Measurements from ENCODE around the gene YEATS2. TPM values are rescaled to one million over a fixed set of nuclear protein-coding genes. Genes with fewer than 3 reads are reported as not detected.

The YEATS2 gene
- total RNA-seq, 4 donors from 2014 or later = 14.0 to 24.1 (median 16.3) TPM

DNA sequence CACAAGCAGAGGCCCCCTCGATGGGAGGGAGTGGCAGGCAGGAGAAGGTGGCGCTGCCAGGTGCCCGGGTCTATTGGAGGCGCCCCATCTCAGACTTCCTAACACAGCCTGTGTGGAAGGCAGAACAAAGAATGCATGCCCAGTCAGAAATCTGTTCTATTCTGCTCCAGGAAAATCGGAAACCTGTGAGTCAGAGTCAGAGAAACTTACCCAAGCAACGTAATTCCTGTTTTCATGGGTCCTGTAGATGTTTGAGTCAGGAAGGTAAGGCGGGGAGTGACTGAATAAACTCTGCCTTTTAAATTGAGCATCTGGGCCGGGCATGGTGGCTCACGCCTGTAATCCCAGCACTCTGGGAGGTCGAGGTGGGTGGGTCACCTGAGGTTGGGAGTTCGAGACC is 114.0 kb downstream of the YEATS2 start:
- no peak for TF ChIP-seq POLR2A (IDR thresholded peaks at IDR 0.05)
- TF ChIP-seq, protein P1, sequence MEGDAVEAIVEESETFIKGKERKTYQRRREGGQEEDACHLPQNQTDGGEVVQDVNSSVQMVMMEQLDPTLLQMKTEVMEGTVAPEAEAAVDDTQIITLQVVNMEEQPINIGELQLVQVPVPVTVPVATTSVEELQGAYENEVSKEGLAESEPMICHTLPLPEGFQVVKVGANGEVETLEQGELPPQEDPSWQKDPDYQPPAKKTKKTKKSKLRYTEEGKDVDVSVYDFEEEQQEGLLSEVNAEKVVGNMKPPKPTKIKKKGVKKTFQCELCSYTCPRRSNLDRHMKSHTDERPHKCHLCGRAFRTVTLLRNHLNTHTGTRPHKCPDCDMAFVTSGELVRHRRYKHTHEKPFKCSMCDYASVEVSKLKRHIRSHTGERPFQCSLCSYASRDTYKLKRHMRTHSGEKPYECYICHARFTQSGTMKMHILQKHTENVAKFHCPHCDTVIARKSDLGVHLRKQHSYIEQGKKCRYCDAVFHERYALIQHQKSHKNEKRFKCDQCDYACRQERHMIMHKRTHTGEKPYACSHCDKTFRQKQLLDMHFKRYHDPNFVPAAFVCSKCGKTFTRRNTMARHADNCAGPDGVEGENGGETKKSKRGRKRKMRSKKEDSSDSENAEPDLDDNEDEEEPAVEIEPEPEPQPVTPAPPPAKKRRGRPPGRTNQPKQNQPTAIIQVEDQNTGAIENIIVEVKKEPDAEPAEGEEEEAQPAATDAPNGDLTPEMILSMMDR (IDR thresholded peaks at IDR 0.05) = no peak
- no peak for DNase-seq (ENCODE audit: low spot score in 2 of 2)
- WGBS, 2 donors = 80 to 89% methylated on average over 11 of the region's 11 CpGs
- no peak overlapping the region for H3K4me3 ChIP-seq (ENCODE audit: low read depth, poor library complexity, severe bottlenecking)
- intact Hi-C loops (cut with DNase I; ENCODE audit: low total_unique reads) = no loop called here

DNA sequence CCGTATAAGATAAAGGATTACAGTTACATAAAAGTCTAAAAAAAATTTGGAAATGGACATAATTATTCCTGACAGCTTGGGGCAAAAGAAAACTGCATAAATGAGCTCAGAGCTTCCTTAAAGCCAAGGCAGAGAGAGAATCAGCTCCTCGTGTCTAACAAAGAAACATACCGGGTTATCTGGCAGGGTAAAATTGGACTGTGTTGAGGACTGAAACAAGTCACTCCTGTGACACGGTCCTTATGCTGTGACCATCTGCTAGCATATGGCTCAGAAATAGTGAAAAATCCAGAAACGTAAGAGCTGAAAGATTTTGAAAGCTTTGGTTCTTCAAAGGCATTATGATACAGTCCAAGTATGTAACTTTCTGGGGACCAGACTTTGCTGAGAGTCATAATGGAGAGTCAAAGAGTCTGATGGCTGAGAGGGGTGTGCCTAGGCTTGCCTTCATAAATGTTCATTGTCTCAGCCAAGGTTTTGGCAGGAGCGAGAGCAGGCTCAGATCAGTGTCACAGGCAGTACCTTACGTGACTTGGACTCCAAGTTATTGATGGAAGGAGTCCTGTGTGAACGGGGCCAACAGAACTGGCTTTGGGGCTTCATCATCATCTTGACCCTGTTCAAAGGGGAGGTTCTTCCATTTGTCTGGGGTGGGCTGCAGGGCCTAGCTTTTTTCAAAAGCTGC is 115.3 kb downstream of the YEATS2 start:
- intact Hi-C loops (cut with DNase I; ENCODE audit: low total_unique reads) = no loop called here
- TF ChIP-seq, protein P1 (IDR thresholded peaks at IDR 0.05) = no peak
- TF ChIP-seq POLR2A (IDR thresholded peaks at IDR 0.05) = no peak
- 37 to 48% methylated on average over 8 of the region's 8 CpGs for WGBS, 2 donors
- peak in 1 of 2 donors; percentile 69 for DNase-seq (ENCODE audit: low spot score in 2 of 2)
- no peak overlapping the region for H3K4me3 ChIP-seq (ENCODE audit: low read depth, poor library complexity, severe bottlenecking)

DNA sequence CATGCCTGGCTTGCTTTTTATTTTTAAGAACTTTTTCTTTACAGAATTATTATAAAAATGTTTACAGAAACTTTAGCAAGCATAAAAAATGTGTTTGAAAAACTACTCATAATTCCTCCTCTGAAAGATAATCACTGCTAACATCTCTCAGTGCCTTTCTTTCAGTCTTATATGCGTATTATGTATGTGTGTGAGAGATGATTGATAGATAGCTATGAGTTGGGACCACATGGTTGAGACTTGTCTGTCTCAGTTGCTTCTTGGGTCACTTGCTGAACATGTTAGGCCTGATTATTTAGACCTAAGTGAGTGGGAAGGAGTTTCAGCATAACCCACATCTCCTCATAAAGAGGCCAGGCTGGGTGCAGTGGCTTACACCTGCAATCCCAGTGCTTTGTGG is 116.6 kb downstream of the YEATS2 start:
- TF ChIP-seq, protein P1 (IDR thresholded peaks at IDR 0.05) = no peak
- no peak for TF ChIP-seq POLR2A (IDR thresholded peaks at IDR 0.05)
- no peak for DNase-seq (ENCODE audit: low spot score in 2 of 2)
- no peak overlapping the region for H3K4me3 ChIP-seq (ENCODE audit: low read depth, poor library complexity, severe bottlenecking)
- WGBS, 2 donors = 56 to 92% methylated on average over 1 of the region's 1 CpG
- intact Hi-C loops (cut with DNase I; ENCODE audit: low total_unique reads) = no loop called here

DNA sequence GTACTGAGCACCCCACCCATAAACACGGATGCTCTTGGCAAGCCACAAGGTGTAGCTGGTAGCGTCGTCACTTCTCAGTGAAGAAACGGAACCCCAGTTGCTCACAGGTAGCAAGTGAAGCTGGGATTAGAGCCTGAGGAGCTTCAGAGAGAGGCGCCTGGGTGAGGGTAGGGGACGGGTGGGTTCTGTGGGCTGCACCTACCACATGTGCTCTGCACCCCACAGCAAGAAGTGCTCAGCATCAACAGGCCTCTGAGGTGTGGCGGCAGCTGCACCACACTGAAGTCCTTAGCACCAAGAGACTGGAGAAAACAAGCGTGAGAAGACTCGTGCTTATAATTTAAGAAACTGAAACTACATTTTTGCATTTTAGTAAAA is 118.0 kb downstream of the YEATS2 start:
- no peak for TF ChIP-seq POLR2A (IDR thresholded peaks at IDR 0.05)
- TF ChIP-seq, protein P1 (IDR thresholded peaks at IDR 0.05) = no peak
- WGBS, 2 donors = 73 to 74% methylated on average over 9 of the region's 9 CpGs
- peak in 1 of 2 donors; percentile 66 for DNase-seq (ENCODE audit: low spot score in 2 of 2)
- H3K4me3 ChIP-seq (ENCODE audit: low read depth, poor library complexity, severe bottlenecking) = no peak overlapping the region
- intact Hi-C loops (cut with DNase I; ENCODE audit: low total_unique reads) = no loop called here

DNA sequence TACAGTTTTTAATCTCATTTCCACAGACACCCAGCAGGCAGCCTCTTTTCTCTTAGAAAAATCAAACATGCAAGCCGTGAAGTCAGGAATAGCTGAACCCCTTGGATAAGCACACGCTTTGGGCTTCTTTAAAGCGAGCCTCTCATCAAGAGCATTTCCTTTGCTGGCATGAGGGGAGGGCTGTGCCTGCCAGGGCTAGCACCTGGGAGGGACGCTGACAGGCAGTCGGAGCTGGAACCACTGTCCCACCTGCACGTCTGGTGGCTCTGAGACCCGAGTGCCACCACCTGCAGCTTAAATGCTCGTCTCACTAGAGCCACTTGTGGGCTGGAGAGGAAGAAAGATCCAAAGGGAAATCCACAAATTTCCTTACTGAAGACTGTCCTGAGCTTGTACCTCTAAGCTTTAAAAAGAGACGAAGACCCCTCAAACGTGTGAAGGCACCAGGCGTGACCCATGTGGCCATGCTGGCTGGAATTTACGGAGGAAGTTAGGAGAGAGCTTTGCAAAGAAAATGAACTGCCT is 118.4 kb downstream of the YEATS2 start:
- DNase-seq (ENCODE audit: low spot score in 2 of 2) = peak in 1 of 2 donors; percentile 57
- no peak overlapping the region for H3K4me3 ChIP-seq (ENCODE audit: low read depth, poor library complexity, severe bottlenecking)
- WGBS, 2 donors = 78 to 82% methylated on average over 12 of the region's 12 CpGs
- TF ChIP-seq POLR2A (IDR thresholded peaks at IDR 0.05) = no peak
- TF ChIP-seq, protein P1 (IDR thresholded peaks at IDR 0.05) = no peak
- intact Hi-C loops (cut with DNase I; ENCODE audit: low total_unique reads) = no loop called here

Data from lower leg skin (tissue), 4 donors.